Osteoblast (primary cell): ENCODE measurements around the gene POU6F2. TPM values are rescaled to one million over a fixed set of nuclear protein-coding genes. Genes with fewer than 3 reads are reported as not detected.

Experiments used
- DNase-seq: peaks from one replicate; pipeline ENCODE4 v3.0.0; 2011; ENCODE audit warnings: low spot score, mixed read lengths; ENCODE audit not compliant: insufficient read length; ENCODE audit errors: missing footprints
- H2AFZ ChIP-seq: 2 replicates; pipeline ENCODE4 v1.6.0; 2011; ENCODE audit warnings: mild to moderate bottlenecking, low read length
- H3K27ac ChIP-seq: 2 replicates; pipeline ENCODE4 v1.5.1; 2011; ENCODE audit warnings: mild to moderate bottlenecking, low read depth, low read length, moderate library complexity
- H3K27me3 ChIP-seq: 2 replicates; pipeline ENCODE4 v1.6.0; 2012; ENCODE audit warnings: mild to moderate bottlenecking, control low read depth, inconsistent platforms, low read length, moderate library complexity; ENCODE audit not compliant: insufficient read depth
- H3K36me3 ChIP-seq: 2 replicates; pipeline ENCODE4 v1.5.1; 2011; ENCODE audit warnings: mild to moderate bottlenecking, low read length, control low read depth, moderate library complexity; ENCODE audit not compliant: insufficient read depth
- H3K4me1 ChIP-seq: 2 replicates; pipeline ENCODE4 v1.5.1; 2011; ENCODE audit warnings: mild to moderate bottlenecking, low read length, control low read depth, moderate library complexity; ENCODE audit not compliant: insufficient read depth
- H3K4me2 ChIP-seq: 2 replicates; pipeline ENCODE4 v1.6.0; 2011; ENCODE audit warnings: mild to moderate bottlenecking, low read length; ENCODE audit not compliant: insufficient read depth
- H3K4me3 ChIP-seq: fragments of 200-600 bp; sonication (generic); 3 replicates; pipeline ENCODE4 v1.5.1; 2012; ENCODE audit warnings: mild to moderate bottlenecking, low read length, inconsistent platforms; ENCODE audit not compliant: insufficient read depth
- H3K79me2 ChIP-seq: 2 replicates; pipeline ENCODE4 v1.6.0; 2012; ENCODE audit warnings: mild to moderate bottlenecking, low read length, control low read depth, inconsistent platforms; ENCODE audit not compliant: insufficient read depth
- H3K9me3 ChIP-seq: 2 replicates; pipeline ENCODE4 v1.5.1; 2011; ENCODE audit warnings: low read depth, low read length, control low read depth
- H4K20me1 ChIP-seq: 2 replicates; pipeline ENCODE4 v1.6.0; 2012; ENCODE audit warnings: mild to moderate bottlenecking, low read length, control low read depth; ENCODE audit not compliant: insufficient read depth
- total RNA-seq: library from RNA; depleted of rRNA; stranded (reverse); fragments of >200 nt; gene quantifications from 2 replicates; pipeline ENCODE4 v1.2.3, GENCODE V29; 2012
- TF ChIP-seq, protein P1 (sequence below): IDR thresholded peaks from 2 replicates; pipeline ENCODE4 v1.5.1; 2011; ENCODE audit warnings: mild to moderate bottlenecking, low read depth, low read length, moderate library complexity; ENCODE audit errors: extremely low read depth

POU6F2 gene
- total RNA-seq, 1 donor = not detected

DNA sequence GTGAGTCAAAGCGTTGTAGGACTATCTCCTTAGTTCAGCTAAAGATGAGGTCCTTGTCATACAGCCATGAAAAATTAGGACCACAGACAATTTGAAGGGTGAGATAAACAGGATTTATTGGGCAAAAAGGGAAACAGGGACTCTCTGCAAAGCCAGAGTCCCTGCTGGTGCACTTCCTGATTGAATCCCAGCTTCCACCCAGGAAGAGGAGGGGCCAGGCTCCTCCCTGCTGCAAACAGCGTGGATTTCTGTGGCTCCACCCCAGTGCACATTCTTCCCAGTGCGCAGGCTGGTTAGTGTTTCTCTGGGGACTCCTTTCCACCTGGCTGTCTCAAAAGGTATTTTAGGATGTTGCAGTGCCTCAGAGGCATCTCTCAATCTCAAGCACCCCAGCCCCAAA is 423.1 kb downstream of the POU6F2 start:
- Histone ChIP-seq H3K9me3 (no peaks in the 10 kb centered on the region), H4K20me1 (no peaks in the 10 kb centered on the region), H3K27me3 (no peaks in the 10 kb centered on the region), H3K27ac (no peak overlapping the region), H3K4me1 (no peaks in the 10 kb centered on the region), H3K79me2 (no peaks in the 10 kb centered on the region), H2AFZ (no peak overlapping the region), H3K4me2 (no peak overlapping the region), H3K36me3 (no peaks in the 10 kb centered on the region), H3K4me3 (no peak overlapping the region)
- no peak for DNase-seq
- TF ChIP-seq, protein P1, sequence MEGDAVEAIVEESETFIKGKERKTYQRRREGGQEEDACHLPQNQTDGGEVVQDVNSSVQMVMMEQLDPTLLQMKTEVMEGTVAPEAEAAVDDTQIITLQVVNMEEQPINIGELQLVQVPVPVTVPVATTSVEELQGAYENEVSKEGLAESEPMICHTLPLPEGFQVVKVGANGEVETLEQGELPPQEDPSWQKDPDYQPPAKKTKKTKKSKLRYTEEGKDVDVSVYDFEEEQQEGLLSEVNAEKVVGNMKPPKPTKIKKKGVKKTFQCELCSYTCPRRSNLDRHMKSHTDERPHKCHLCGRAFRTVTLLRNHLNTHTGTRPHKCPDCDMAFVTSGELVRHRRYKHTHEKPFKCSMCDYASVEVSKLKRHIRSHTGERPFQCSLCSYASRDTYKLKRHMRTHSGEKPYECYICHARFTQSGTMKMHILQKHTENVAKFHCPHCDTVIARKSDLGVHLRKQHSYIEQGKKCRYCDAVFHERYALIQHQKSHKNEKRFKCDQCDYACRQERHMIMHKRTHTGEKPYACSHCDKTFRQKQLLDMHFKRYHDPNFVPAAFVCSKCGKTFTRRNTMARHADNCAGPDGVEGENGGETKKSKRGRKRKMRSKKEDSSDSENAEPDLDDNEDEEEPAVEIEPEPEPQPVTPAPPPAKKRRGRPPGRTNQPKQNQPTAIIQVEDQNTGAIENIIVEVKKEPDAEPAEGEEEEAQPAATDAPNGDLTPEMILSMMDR = no peak

- no peaks in the 10 kb centered on the region for H3K79me2 ChIP-seq
- TF ChIP-seq, protein P1 = no peak
- H3K36me3 ChIP-seq = no peaks in the 10 kb centered on the region
- H4K20me1 ChIP-seq = no peaks in the 10 kb centered on the region
- peak; percentile 19 for DNase-seq
- no peaks in the 10 kb centered on the region for H3K9me3 ChIP-seq
- H3K27me3 ChIP-seq = no peaks in the 10 kb centered on the region
- H3K4me2 ChIP-seq = no peak overlapping the region
- H3K4me3 ChIP-seq = no peak overlapping the region
- no peaks in the 10 kb centered on the region for H3K4me1 ChIP-seq
- H3K27ac ChIP-seq = no peak overlapping the region
- no peak overlapping the region for H2AFZ ChIP-seq
Observed at GRCh38 chr7:39402034-39402433, 424.3 kb downstream of the POU6F2 start.

DNA sequence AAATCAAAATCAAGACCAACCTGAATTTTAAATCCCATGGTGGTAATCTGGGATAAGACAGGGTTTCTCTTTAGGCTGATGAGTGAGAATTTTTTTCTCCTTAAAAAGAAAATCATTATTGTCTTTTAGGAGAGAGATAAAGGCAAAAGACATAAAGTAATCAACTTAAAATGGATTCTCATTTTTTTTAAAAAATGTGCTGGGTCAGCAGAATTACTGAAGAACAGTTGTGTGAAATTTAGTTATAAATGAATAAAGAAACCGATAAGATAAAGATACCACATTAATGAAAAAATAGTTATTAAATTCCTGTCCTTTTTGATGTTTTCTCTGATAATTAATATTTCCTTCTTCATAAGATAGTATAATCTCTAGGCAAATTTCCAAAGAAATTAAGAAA is 427.2 kb downstream of the POU6F2 start:
- Histone ChIP-seq H2AFZ (no peak overlapping the region), H4K20me1 (no peaks in the 10 kb centered on the region), H3K79me2 (no peaks in the 10 kb centered on the region), H3K27me3 (no peaks in the 10 kb centered on the region), H3K27ac (no peak overlapping the region), H3K4me1 (no peaks in the 10 kb centered on the region), H3K4me3 (no peak overlapping the region), H3K4me2 (no peak overlapping the region), H3K9me3 (no peaks in the 10 kb centered on the region), H3K36me3 (no peaks in the 10 kb centered on the region)
- DNase-seq = no peak
- TF ChIP-seq, protein P1 = no peak

GRCh38 chr7:39405581-39405980 is 427.9 kb downstream of the POU6F2 start:
- Histone ChIP-seq H3K4me3 (no peak overlapping the region), H3K9me3 (no peaks in the 10 kb centered on the region), H3K27ac (no peak overlapping the region), H3K27me3 (no peaks in the 10 kb centered on the region), H2AFZ (no peak overlapping the region), H3K4me1 (no peaks in the 10 kb centered on the region), H3K4me2 (no peak overlapping the region), H3K79me2 (no peaks in the 10 kb centered on the region), H4K20me1 (no peaks in the 10 kb centered on the region), H3K36me3 (no peaks in the 10 kb centered on the region)
- TF ChIP-seq, protein P1 = no peak
- peak; percentile 45 for DNase-seq
